ENCODE results near the gene APBB2.

APBB2 gene

GRCh38 chr4:41111791-41112190 is 102.6 kb downstream of the APBB2 start:
- in situ Hi-C loops (cut with HindIII; ENCODE audit: low pct_unique_long_range_greater_than_20kb, low sequenced_read_pairs) = no loop called here
- no peak for DNase-seq (ENCODE audit: low read depth in 1 of 2, low spot score in 1 of 2)
- TF ChIP-seq JUND (IDR thresholded peaks at IDR 0.05; ENCODE audit: low read depth) = no peak

GRCh38 chr4:41110050-41110449 is 104.3 kb downstream of the APBB2 start:
- no peak for TF ChIP-seq JUND (IDR thresholded peaks at IDR 0.05; ENCODE audit: low read depth)
- in situ Hi-C loops (cut with HindIII; ENCODE audit: low pct_unique_long_range_greater_than_20kb, low sequenced_read_pairs) = no loop called here
- DNase-seq (ENCODE audit: low read depth in 1 of 2, low spot score in 1 of 2) = no peak

DNA sequence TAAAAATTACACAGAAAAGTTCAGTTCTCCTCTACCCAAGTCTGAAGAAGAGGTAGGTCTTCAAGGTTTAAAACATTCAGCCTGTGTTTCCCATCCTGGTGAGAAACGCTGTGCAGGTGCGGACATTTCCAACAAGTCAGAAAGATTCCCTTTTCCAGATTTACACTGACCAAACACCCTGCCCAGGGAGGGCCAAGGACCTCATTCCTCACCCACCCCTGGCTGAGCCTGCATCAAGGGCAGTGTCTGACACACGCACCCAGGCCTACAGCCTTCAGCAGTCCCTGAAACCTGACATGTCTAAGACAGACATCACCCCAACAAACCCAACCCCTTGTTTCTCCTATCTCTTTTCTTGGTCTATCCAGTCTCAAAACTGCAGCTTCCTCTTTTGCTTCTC is 105.9 kb downstream of the APBB2 start:
- no peak for TF ChIP-seq JUND (IDR thresholded peaks at IDR 0.05; ENCODE audit: low read depth)
- in situ Hi-C loops (cut with HindIII; ENCODE audit: low pct_unique_long_range_greater_than_20kb, low sequenced_read_pairs) = no loop called here
- DNase-seq (ENCODE audit: low read depth in 1 of 2, low spot score in 1 of 2) = no peak

DNA sequence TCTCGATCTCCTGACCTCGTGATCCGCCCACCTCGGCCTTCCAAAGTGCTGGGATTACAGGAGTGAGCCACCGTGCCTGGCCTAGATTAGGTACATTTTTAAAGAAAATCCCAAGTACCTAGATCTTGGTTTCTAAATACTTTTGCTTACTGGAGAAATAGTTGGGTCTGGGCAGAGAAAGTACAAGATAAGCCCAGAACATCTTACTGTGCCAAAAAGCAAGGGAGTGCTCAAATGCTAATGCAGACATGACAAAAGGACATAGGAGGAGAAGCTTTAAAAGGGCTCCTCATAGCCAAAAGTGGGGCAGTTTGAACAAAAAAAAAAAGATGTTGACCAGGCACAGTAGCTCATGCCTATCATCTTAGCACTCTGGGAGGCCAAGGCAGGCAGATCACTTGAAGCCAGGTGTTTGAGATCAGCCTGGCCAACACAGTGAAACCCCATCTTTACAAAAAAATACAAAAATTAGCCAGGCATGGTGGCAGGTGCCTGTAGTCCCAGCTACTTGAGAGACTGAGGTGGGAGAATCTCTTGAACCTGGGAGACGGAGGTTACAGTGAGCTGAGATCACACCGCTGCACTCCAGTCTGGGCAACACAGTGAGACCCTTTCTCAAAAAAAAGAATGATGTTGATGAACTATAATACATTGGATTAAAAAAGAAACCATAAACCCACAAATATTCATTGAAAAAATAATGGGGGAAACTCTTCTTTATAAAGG is 107.5 kb downstream of the APBB2 start:
- TF ChIP-seq JUND (IDR thresholded peaks at IDR 0.05; ENCODE audit: low read depth) = no peak
- in situ Hi-C loops (cut with HindIII; ENCODE audit: low pct_unique_long_range_greater_than_20kb, low sequenced_read_pairs) = no loop called here
- no peak for DNase-seq (ENCODE audit: low read depth in 1 of 2, low spot score in 1 of 2)

DNA sequence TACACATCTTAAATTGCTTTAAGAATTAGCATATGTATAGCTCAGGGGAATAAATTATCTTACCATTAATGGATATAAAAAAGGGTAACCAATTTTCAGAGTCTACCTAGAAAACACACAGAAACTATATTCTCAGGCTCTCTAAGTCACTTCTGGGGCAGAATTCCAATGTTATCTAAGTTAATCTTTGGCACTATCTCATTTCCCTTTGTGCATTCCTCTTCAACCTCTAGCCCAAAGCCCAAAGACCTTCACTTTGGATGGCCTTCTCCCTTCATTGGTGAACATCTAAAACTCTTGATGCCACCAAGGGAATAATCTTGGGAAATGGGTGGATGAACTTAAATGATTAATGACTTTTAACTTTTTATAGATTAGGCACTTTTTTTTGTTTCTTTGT is 108.3 kb downstream of the APBB2 start:
- peak in 1 of 2 experiments; percentile 15 for DNase-seq (ENCODE audit: low read depth in 1 of 2, low spot score in 1 of 2)
- in situ Hi-C loops (cut with HindIII; ENCODE audit: low pct_unique_long_range_greater_than_20kb, low sequenced_read_pairs) = no loop called here
- TF ChIP-seq JUND (IDR thresholded peaks at IDR 0.05; ENCODE audit: low read depth) = no peak

DNA sequence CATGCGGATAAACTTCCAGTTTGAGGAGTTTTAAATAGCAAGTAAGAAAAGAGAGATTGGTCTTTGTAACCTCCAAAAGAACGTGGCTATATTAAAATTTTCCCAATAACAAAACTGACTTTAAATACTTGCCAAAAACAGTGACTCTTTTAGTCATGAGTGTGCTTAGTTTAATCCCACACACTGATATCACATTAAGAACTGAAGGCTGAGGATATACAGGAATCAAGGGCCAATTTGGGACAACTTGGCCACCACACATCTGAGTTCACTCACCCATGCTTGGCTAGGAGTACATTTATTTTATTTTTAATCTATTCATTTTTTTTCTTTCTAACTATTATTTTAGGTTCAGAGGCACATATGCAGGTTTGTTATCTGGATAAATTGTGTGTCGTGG is 110.2 kb downstream of the APBB2 start:
- TF ChIP-seq JUND (IDR thresholded peaks at IDR 0.05; ENCODE audit: low read depth) = no peak
- in situ Hi-C loops (cut with HindIII; ENCODE audit: low pct_unique_long_range_greater_than_20kb, low sequenced_read_pairs) = no loop called here

GRCh38 chr4:41103657-41104056 is 110.7 kb downstream of the APBB2 start:
- no peak for DNase-seq (ENCODE audit: low read depth in 1 of 2, low spot score in 1 of 2)
- no peak for TF ChIP-seq JUND (IDR thresholded peaks at IDR 0.05; ENCODE audit: low read depth)
- in situ Hi-C loops (cut with HindIII; ENCODE audit: low pct_unique_long_range_greater_than_20kb, low sequenced_read_pairs) = no loop called here

More for the DNA sequence above, 110.2 kb downstream of the APBB2 start:
- DNase-seq (ENCODE audit: low read depth in 1 of 2, low spot score in 1 of 2) = no peak

GRCh38 chr4:41102414-41103092 is 111.8 kb downstream of the APBB2 start:
- no peak for DNase-seq (ENCODE audit: low read depth in 1 of 2, low spot score in 1 of 2)
- in situ Hi-C loops (cut with HindIII; ENCODE audit: low pct_unique_long_range_greater_than_20kb, low sequenced_read_pairs) = no loop called here
- no peak for TF ChIP-seq JUND (IDR thresholded peaks at IDR 0.05; ENCODE audit: low read depth)

GRCh38 chr4:41098093-41099048 is 116.0 kb downstream of the APBB2 start:
- in situ Hi-C loops (cut with HindIII; ENCODE audit: low pct_unique_long_range_greater_than_20kb, low sequenced_read_pairs) = no loop called here
- DNase-seq (ENCODE audit: low read depth in 1 of 2, low spot score in 1 of 2) = no peak

GRCh38 chr4:41095973-41096372 is 118.4 kb downstream of the APBB2 start:
- DNase-seq (ENCODE audit: low read depth in 1 of 2, low spot score in 1 of 2) = no peak
- no peak for TF ChIP-seq JUND (IDR thresholded peaks at IDR 0.05; ENCODE audit: low read depth)

More at GRCh38 chr4:41098093-41099048, 116.0 kb downstream of the APBB2 start:
- TF ChIP-seq JUND (IDR thresholded peaks at IDR 0.05; ENCODE audit: low read depth) = no peak

DNA sequence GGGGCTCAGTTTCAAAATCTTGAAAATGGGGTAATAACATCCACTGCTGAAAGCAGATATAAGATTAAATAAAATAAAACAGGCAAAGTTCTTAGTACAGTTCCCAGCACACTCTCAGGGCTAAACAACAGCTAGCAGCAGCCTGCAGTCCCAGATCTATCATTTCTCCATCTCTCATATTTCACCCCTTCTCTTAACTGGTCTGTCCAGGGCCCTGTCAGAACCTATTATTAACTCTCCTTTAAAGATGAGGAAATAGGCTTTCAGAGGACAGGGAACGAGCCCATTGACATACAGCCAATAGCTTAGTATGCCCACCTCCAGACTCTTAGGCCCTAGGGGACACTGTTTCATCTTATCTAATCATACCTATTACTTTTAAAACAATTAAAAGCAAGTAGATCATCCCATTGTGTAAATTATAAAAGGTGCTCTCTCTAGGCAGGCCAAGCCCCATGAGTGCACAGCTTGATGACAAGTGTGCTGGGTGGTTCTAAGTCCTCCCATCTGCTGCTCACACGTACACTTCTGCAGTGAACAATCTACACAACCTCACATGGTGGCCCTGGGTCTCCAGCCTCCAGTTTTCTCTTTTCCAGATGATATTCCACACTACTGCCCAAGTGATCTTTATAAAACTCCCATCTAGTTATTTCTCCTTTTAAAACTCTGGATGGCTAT is 119.0 kb downstream of the APBB2 start:
- no peak for TF ChIP-seq JUND (IDR thresholded peaks at IDR 0.05; ENCODE audit: low read depth)
- in situ Hi-C loops (cut with HindIII; ENCODE audit: low pct_unique_long_range_greater_than_20kb, low sequenced_read_pairs) = no loop called here
- DNase-seq (ENCODE audit: low read depth in 1 of 2, low spot score in 1 of 2) = no peak

More at GRCh38 chr4:41095973-41096372, 118.4 kb downstream of the APBB2 start:
- in situ Hi-C loops (cut with HindIII; ENCODE audit: low pct_unique_long_range_greater_than_20kb, low sequenced_read_pairs) = no loop called here

- TF ChIP-seq JUND (IDR thresholded peaks at IDR 0.05; ENCODE audit: low read depth) = no peak
These were observed 122.2 kb downstream of the APBB2 start for GRCh38 chr4:41092128-41092527.

More at GRCh38 chr4:41092128-41092527, 122.2 kb downstream of the APBB2 start:
- no peak for DNase-seq (ENCODE audit: low read depth in 1 of 2, low spot score in 1 of 2)
- in situ Hi-C loops (cut with HindIII; ENCODE audit: low pct_unique_long_range_greater_than_20kb, low sequenced_read_pairs) = no loop called here

All from T47D (cell line).